Stimulated activated CD4-positive, alpha-beta T cell treated with anti-CD3 and anti-CD28 coated beads, Interleukin-15, amount 100 ng/mL, for 1 hour (primary cell): Measurements from ENCODE around the gene NXPH1.

Source experiments
- DNase-seq, 2 donors: peaks; one replicate each; pipeline ENCODE4 v3.0.0-alpha.2; 2020; ENCODE audit warnings: low read depth in 1 of 2, low spot score in 1 of 2

Gene NXPH1

DNA sequence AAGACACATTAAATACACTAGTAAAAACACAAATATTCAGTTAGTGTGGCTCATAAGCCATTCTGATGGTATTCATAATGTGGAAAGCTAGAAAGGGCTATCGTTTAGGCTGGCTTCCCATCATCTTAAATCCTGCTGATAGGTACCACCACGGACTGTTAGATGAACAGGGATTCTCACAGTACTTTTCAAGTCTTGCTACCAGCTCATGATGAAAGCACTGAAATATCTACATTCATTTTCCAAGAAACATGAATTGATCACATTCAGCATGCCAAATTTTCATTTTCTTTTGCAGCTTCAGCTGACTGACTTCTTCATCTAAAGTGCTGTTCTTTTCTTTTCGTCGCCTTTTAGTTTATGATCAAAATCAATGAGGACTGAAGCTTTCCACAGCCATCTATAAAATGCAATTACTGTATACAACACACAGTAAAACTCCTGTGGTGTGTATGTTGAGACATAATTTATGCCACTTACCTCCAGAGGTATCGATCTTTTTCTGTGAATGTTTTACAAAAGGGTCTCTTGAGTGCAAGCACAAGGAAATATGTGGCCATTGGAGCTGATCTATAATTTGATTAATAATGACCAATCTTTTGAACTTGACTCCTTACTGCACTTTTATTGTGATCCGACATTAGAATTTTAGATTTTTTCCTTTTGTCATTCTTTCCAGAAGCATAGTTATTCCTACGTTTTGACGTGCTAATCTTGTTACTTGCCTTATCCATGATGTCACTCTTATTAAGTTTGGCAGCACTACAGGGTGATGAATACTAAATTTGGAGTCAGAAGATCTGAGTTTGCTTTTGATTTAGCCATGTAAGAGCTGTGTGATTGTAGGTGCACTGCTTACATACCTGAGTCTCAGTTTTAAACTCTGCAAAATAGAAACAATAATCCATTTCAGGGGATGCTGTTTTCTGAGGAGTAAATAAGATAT, 58.4 kb downstream of the NXPH1 start:
- no peak for DNase-seq

DNA sequence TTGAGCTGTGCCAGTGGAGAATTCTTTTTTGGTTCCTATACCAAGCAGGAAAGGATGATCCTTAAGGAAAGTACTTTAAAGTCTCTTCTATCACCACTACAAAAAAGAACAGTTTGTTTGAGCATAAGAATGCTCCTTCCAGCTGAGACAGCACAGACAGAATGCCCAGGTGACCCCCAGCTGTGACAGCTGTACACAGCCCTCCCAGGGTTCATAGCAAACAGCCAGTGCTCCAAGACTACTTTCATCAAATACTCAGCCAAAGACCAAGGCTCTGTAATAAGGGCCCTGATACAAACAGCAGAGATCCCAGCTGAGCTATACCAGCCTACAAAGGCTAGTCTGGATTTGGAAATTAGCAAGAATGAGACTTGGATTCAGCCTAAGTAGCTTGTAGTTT, 65.7 kb downstream of the NXPH1 start:
- no peak for DNase-seq

DNA sequence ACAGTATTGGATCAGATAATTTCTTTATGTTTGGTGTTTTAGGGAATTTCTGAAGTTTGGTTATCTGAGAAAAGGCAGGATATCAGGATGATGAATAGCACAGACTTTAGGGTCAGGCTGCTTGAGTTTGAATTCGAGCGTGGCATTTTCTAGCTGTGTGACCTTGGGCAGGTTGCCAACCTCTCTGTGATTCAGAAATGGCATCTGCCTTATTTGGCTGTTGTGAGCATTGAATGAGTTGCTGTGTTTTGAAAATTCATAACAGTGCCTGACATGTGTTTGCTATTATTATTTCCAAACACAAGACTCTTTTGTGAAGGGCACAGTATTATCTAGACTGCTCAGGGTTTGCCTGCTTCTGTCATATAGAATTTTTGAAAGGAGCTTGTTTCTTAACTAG, 66.9 kb downstream of the NXPH1 start:
- DNase-seq, result no peak

DNA sequence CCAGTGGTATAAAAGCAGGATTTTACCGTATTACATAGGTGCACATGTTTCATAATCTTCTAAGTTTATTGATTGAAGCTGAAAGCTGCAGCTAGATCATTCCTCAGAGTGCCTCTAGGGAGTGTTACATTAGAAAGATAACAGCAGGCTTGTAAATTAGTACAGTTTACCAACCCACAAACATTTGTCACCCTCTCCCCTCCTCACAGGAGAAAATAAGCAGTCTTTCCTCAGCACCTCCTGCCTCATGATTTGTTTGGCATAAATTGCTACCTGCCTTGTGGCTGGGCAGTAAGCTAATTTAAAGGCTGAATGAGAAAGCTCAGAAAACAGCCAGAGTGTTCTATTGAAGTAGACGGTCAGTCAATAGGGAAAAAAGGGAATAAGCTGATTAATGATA, 74.2 kb downstream of the NXPH1 start:
- DNase-seq, result no peak

DNA sequence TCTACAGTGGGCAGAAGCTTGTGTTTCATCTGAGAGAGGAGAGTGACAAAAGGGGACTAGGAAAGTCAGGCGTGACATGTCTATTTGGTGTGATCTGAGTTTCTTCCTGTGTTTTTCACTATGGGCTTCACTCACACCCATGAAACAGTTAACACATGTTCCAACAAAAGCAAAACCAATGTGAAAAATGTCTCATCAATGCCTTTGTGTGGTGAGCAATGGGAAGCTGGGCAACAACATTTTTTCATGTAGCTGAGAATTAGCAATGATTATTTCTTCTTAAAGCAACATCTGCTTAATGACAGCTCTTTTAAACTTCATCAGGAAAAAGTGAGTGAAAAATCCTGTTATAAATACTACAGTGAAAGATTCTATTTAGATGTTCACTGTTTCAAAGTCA, 76.2 kb downstream of the NXPH1 start:
- DNase-seq, result no peak

DNA sequence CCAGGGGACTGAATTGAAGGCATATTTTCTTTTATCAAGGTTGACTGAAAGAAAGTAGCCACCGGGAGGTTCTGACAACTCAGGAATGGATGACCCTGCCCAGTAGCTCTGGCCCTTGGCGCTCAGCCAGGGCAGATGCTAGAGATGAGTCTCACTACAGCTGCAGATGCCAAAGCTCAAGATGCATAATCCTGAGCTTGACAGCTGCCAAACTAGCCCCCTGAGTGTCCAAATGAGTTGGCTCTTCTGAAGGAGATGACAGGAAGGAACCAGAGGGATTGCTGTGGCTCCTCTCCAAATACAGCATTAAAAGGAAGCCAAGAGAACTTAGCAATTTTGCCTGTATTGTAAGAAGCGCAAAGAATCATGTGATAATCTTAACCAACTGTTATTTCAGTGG, 78.4 kb downstream of the NXPH1 start:
- no peak for DNase-seq

DNA sequence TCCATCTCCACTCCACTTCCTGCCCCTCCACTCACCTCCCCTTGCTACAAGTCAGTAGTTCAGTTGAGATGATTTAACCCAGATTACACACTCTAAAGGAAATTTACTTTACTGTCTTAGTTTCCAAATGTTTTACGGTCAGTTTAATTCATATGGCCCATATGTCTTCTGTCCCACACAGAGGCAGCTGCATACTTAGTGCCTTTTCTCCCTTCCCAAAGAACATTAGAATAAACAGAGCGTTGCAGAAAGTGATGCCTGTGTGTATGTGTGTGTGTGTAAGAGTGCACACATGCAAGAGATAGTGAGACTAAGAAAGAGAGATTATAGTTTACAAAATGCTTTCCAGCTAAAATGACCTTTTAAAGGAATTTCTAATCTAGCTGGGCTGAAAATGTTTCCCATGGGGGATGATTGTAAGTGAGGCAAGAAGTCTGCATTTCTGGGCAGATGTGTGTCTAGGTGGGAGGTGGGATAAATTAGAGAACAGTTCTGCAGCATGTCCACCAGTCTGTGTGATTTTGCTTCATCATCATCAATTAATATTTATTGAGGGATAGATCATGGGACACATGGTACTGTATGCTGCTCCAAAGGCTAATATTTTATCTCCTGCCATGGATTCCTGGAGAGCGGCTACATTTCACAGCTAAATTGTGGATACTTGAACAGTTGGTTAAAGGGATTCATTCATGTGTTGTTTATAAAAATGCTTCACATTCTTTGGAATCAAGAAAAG, 81.5 kb downstream of the NXPH1 start:
- DNase-seq, result no peak

DNA sequence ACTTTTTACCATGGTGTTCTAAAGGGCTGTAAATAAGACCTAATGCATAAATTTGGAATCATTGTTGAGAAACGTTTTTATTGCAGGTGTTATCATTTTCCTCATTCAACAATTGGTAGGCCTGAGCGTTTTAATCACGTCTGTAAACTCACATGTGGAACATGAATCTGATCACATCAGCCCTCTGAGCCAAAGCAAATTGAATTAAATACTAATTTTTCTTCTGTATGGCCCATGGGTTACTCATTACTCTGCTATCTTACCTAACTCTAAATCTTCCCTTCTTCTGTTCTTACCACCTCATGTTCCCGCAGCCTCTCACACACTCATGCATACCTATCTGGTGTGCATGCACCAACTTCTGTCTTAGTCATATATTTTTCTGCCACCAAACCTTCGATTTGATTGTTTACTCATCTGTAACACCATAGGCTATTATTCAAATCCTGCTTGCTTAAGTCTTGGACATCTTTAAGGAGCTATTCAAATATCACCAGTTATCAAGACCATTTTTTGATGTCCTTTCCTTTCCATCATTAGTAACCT, 82.3 kb downstream of the NXPH1 start:
- DNase-seq, result no peak

DNA sequence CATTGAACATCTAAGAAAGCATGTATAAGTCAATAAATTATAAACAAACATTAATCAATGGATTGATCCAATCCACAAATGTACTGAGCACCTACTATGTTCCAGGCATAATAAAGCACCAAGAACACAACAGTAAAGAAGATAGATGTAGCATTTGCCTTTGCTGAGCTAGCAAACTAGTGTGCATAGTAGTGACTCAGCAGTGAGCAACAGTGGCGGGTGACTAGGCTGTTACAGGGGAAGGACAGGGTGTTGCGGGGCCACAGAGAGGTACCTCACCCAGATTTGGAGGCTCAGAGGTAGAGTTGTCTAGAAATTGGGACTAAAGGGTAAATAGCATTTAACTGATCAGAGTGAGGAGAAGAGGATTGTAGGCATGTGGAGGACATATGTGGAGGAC, 83.6 kb downstream of the NXPH1 start:
- no peak for DNase-seq

DNA sequence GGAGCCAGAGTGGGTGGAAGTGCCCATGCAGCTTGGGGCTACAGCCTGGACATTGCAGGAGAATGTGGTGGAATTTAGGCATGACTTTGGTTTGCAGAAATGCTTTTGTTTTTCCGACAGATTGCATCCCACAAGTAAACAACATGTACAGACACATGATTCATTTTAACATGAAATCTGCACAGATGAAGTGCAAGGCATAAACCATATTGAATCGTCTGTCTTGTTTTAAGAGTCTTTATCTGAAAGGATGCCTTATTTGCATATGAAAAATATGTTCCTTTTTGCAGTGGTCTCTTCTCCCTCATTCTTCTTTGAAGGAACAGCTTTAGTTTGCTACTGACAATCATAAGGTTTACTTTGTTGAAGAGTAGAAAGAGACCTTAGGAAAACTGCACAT, 94.9 kb downstream of the NXPH1 start:
- DNase-seq, result no peak

DNA sequence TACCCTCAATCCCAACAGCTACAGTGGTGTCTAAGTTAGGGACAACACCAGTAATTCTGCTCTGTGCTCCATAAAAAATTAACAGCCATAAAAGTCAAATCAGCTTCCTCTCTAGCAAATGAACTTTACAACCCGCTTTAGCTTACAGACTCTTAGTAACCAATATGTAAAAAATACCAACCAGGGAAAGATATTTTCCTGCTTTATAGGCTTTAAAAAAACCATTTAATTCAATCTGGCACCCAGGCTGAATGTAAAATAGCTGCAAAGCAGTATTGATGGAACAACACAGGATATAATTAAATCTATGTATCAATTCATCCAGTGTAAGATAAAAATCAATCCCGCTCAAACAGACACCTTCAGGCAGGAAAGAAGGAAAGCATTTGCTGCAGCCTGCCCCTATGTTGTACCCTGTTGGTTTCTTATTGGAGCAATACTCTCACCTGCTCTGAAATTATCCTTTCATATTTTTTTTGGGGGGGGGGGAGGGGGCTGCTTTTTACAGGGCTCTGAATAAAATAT, 98.6 kb downstream of the NXPH1 start:
- no peak for DNase-seq

DNA sequence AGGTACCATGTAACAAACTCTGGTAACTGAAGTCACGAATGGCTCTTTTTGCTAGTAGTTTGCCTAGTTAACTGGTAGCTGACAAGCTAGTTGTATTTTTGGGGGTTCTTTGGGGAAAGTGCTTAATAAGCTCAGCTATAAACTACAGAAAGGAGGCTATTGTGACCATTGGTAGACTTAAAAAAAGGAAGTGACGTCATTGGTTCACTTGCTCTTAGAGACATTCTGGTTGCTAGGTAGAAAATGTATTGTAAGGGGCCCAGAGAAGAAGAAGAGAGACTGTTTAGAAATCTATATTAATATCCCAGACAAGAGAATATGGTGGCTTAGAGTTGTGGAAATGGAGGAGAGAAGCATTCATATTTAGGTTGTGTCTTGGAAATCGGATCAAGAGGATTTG, 103.0 kb downstream of the NXPH1 start:
- DNase-seq, result no peak

DNA sequence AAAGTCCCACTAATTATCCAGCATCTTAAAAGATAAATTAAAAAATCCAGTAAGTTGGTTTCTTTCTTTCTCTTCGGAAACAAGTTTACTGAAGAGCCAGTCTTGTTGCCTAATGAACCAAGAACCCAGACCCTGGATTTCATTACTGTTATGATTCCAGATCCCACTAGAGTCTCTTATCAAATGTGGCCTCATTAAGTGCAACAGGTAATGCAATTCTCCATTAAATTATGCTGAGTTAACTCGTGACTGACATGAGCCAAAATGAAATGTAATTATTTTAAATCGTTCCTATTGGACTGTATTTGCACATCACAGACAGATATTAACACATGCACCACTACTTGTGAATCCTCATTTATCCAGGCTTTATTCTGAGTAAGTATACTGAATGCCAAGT, 115.6 kb downstream of the NXPH1 start:
- DNase-seq, result no peak

DNA sequence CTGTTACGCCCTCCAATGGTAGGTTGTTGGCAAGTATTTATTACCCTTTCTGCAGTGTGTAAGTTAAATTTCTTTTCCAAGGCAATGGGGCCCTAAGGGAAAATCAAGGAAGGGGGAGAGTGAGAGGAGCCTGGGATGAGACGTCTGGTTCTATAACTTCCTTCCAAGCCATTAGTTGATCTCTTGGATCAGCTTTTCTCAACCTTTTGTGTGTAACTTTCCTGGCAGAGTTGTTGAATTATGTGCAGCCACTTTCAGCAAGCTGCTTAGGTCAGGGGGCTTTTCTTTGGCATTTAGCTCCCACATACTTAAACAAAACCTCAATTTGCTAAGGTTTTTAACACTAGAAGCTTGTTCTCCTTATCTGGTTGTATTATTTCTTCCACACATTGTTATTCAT, 127.1 kb downstream of the NXPH1 start:
- DNase-seq, result no peak

DNA sequence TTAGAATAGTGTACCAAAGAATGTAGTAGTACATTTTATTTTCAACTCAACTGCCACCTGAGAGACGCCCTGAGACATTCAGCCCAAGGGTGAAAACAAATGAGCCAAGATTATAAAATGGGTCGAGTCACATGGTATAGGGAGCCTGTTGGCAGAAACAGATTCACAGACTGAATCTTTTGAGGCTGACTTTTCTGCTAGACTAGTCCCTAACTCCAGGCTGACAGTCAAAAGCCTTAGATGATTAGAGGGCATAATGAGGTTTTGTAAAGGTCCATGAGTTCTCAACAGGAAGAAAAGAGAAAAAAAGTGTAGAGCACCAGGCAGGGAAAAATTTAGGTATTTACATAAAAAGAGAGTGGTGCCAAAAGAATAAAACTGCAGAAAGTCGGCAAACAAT, 128.0 kb downstream of the NXPH1 start:
- DNase-seq, result no peak

DNA sequence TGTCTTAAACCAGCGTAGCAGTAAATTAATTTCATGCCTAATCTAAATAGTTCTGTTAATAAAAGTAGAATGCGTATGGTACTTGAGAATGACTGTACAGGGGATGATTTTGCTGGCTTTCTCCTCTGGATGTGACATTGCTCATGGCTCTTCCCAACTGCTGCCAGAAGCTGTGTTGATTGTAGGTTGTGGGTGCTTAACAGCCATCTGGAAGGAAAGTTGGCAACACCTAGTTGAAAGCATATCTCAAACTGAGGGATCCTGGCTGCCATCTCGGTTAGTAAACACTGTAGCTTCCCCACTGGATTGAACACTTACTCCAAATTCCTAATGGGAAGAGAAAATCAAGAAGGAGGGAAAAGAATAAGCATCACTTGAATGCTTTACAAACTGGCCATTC, 130.9 kb downstream of the NXPH1 start:
- no peak for DNase-seq

DNA sequence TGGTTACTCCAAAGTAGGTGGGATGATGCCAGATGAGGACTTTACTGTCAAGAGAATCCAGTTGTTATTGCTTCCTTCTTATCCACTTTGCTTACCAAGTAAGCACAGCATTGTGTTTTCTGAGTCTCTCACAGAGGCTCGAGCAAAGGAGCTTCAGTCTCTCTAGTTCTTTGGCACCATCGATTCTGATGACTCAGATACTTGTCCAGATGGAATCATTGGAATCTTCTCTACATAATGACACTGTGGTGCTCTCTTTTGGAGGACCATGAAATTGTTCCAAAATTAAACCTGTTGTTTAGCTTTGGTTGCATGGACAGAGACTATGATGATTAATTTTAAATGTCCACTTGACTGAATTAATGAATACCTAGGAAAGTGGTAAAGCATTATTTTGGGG, 132.6 kb downstream of the NXPH1 start:
- DNase-seq, result no peak

DNA sequence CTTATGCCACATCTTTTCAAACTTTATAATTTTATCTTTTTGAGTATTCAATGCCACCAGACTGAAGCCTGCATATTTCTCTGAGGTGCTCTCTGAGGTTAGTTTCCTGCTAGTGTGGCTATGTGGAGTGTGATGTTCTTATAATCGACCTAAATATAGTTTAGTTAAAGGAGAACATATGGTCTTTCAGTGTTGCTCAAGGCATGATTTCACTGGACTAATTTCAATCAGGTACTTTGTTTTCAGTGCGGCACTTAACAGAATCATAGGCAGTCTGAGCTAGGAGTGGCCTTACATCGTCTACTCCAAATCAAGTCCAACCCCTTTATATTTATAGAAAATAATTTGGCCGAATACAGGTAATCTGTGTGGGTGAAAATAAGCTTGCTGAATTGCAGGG, 134.2 kb downstream of the NXPH1 start:
- no peak for DNase-seq

DNA sequence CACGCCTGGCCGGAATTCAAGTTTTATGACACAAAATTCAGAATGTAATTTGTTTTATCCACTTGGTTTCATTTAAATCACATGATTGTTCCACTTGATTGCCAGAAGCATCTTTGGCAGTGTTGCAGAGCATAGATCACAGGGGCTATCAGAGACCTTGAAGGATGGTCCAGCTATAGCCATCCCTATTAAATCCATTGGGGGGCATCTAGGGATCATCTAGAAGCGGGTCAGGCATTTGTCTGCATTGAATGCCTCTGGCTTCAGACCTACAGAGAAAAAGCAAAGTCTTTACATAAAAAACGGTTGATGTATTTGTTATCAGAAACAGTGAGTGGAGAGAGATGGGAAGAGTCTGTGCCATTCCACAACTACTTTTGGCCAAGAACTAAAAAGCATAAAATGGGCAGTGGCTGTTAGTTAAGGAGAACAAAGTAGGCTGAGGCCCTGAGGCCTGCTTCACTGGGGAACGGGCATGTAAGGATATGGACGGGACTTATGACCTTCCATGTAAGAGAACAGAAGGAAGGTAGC, 146.3 kb downstream of the NXPH1 start:
- DNase-seq, result no peak

DNA sequence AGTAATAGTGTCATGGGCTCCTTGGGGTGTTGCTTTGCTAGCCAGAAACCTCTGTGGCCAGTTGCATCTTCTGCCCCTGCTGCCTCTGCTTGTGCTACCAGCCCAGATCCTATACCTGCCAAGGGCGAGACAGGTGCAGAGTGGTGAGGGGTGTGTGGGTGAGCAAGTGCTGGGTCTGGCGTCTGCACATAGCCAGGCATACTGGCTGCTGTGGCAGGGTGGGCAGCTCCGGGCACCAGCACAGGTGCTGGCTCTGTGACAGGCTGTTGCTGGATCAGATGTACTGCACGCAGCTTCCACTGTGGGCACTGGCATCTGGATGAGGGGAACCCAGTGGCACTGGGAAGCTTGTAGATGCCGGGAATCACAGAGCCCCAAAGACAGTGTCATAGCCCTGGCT, 148.4 kb downstream of the NXPH1 start:
- no peak for DNase-seq

DNA sequence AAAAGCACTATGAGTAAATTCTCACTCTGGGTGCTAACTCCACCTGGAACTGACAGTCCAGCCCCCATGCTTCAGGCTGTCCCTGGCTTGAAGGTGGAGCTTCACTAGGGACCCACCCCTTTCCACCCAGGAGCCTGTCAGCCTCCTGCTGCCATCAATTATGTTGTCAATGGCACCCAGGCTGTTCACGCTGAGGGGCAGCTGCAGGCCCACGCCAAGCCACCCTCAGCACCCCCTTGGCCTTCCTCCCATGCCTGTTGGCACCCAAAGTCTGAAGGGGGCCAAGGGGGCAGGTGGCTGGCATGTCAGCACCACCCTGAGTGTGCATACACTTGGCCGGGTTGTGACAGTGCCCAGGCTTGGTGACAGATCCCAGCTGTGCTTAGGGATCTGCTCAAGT, 149.3 kb downstream of the NXPH1 start:
- no peak for DNase-seq

DNA sequence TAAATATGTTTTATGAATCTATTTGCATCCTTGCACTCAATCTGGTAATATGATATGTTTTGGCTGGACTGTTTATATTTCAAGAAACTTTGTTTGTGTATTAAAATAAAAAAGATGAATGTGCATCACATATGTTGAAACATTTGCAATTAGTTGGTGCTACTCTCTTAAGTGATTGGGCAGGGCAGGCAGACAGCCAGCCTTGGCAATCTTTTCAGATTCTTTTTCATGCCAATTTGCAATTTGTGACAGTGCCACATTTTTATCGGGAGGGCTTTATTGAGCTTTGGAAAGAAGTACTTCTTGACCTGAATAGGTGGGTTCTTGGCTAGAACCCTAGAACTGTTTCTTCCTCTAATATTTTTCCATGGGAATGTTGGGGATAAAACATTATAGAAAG, 152.2 kb downstream of the NXPH1 start:
- no peak for DNase-seq
